Activated gamma-delta T cell treated with anti-CD3 and anti-CD28 coated beads, Interleukin-2, amount 50 U/mL, for 16 hours (primary cell): ENCODE results near the gene SDR39U1.

Experiments
- DNase-seq: peaks from one replicate; pipeline ENCODE4 v3.0.0-alpha.2; 2020; ENCODE audit warnings: low read depth

SDR39U1 gene

DNA sequence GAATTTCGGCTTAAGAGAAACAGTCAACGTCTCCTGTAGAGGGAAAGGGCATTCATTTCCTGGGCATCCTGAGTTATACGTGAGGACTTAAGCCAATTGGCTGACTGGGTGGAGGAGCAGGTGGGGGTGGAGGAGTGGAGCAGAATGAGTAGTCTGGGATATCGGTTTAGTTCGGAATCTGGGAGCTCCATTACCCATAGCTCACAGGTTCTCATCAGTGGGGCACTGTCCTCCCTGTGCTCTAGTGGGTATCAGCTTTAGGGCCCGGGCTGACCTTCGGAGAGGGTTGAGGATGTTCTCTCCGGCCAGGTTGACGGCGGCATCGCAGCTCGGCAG is 704 bp downstream of the SDR39U1 start:
- no peak for DNase-seq

DNA sequence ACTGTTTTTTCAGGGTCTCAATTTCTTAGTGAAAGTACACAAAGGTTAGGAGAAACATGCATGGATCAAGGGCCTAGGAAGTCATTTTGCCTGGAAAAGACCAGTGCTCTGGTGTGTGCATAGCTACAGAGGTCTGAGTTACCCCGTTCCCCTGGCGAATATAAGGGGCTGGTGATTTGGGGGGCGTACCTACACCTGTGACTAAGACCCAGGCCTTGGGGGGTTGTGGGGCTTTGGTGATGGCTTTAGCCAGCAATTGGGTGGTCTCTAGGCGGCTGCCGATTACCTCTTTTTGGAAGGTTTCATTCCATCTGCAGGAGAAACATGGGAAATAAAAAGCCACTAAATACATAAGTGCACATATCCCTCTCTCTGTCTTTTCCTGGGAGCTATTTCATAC is 1.1 kb downstream of the SDR39U1 start:
- DNase-seq, result no peak

DNA sequence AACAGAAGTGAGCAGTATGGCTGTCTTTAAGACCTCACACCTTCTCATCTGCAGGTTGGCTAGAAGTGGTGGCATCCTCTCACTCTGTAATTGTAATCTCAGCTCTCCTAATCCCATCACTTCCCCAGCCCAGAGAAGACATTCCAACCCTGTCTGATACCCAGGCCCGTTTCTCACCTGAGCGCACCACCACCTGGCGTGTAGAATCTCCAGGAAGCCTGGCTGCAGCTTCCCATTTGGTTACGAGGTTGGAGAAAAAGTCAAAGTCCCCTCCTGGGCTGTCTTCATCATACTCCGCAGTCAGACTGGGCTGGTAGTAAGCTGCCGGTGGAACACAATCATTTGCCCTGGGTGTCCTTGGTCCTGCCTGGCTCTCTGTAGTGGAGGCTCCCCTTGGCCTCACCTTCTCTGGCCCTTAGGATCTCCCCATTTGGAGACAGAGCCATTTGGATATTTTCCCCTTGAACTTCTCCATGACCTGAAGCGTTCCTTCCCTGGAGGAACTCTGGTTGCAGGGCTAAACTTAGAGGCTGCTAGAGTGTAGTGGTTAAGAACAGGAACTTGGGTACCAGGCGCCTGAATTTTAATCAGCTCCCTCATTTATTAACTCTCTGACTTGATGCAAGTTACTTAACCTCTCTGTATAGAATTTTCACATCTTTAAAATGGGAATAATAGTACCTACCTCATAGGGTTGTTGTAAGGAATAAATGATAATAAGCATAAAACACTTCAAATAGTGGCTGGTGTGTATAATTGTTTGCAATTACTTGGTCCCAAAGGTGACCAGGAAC is 1.8 kb downstream of the SDR39U1 start:
- DNase-seq, result no peak

DNA sequence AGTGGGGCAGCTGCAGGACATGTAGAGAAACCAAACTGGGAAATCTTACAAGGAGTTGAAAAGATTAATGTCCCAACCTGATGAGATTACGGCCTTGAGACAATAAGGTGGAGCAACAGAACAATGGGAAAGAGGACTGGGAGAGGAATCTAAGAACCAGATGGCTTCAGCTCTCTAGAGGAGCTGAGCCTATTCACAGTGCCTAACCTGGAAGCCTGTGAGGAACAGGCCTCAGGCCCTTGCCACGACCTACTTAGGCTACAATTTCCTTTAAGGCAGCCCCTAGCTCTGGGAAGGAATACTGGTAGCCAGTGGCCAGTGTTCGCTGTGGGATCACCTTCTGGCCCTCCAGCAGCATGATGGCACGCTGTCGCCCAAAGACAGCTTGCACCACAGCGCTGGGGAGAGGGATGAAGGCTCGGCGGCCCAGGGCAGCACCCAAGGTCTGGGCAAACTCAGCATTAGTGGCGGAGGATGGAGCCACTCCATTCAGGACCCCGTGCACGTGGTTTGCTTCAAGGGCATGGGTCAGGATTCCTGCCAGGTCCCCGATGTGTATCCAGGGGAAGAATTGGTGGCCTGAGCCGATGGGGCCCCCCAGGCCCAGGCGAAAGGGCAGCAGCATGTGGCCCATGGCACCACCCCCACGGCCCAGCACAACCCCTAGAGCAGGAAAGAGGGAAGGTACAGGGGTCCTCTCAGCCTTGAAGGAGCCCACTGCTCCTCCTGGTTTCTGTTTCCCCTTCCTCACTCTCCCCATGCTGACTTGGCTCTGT is 2.6 kb downstream of the SDR39U1 start:
- no peak for DNase-seq

DNA sequence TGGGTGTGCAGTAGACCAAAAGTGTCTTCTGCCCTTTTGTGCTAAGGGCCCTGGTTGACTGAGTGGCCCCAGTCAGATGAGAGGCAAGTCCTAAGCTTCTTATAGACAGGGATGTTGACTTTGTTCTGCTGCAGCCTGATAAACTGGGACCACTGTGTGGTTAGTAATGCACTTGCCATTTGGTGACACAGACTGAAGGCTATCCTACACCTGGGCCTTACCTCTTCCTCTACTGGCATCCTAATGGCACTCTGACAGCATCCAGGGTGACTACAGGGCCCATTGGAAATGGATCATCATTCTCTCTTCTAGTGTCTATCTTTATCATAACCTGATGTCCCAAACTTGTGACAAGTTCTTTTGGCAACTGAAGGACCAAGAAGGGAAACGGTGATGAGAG is 3.3 kb downstream of the SDR39U1 start:
- DNase-seq, result no peak

DNA sequence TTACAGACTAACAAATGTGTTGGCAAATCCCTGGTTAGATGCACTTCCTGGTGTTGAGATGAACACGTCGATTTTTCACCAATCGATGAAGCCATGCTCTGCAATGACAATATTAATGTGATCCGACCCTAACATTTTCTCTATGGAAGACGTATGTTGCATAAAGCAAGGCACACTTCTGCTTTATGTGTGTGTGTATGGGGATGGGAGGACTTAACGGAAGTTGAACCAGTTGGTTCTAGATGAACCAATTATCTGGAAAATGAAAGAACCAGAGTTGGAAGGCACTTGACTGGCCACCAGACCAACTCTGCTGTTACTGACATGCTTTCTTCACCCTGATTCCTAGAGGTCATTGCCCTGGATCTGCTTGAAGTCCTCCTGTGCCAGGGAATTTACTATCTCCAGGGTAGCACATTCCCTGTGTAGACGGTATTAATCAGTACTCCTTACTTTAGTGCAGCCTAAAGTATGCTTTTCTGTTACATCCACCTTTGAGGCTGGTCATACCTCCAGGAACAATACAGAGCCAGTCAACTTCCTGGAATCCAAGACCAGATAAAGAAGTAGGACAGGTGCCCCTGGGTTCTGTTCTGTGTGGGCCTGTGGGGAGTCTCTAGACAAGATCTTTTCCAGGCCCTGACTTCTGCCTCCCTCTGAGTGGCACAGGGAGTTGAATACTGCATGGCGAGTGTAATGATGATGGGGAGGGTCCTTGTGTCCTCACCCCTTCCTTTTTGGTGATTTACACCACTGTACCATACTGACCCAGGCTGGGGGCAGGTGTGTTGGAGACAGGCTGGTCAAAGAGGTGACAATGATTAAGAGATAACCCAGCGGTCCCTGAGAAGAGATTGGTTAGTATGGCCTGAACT is 4.1 kb downstream of the SDR39U1 start:
- DNase-seq, result no peak

DNA sequence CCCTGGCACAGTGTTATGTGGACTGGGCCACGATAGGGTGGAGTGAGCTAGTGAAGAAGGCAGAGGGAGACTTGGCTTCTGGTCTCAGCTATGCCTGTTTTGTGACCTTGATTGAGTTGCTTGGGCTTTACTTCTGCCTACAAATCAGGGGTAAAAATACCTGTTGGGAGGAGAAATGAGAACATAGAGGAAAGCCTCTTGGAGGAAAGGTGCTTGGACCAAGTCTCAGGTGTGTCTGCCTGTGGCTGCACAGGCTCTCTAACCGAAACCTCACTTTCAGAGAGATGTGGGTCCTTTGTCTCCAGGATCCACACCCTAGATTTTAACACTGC is 4.9 kb downstream of the SDR39U1 start:
- DNase-seq, result no peak

DNA sequence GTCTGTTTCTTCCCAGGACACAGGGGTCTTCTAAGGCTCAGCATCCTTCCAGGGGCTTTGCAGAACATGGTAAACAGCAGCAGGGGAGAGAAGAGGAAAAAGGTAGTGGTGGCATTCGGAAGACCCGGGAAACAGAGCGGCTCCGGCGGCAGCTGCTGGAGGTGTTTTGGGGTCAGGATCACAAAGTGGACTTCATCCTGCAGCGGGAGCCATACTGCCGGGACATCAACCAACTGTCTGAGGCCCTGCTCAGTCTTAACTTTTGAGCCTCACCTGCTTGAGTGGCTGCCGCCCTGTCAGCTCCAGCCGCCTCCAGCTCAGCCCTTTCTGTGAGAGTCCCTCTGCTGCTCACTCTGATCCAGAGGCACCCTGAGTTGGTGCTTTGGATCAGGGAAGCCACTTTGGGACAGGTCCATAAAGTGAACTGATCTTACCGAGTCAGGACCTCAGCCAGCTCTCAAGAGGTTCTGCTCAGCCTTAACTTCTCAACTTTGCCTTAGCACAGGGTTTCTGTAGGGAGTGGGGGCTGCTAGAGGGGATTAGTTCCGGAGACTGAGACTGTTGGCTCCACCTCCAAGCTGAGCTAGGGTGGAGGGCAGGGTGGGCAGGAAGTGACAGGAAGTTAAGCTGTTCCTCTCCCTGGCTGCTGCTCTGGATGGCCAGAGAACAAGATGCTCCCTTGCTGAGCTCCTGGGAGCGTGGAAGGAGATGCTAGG is 5.4 kb downstream of the SDR39U1 start:
- DNase-seq, result no peak

DNA sequence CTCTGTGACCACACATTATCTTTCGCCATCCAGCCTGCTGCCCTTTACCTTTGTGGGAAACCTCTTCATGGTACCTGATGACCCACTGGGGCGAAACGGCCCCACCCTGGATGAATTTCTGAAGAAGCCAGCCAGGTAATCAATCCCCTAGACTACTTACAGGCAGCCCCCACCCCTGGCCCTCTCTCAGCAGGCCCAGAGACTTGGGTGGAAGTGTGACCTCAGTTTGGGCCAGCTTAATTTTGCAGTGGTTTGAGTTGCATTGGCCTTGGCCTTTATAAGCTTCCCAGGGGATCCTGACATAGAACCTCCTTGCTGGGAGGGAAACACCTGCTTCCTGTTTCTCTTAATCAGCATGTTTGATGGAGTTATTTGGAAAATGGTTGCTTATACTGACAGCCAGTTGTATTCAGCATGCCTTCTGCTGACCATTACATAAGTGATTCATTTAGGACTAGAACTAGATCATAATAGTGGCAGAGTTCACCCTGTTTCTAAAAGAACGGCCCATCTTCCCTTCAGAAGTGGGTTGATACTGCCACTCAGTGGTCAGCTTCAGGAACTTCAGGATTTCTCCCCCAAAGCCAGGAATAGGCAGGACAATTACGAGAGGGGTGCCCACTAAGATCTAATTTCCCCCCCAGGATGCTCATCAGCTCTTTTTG is 6.1 kb downstream of the SDR39U1 start:
- no peak for DNase-seq

DNA sequence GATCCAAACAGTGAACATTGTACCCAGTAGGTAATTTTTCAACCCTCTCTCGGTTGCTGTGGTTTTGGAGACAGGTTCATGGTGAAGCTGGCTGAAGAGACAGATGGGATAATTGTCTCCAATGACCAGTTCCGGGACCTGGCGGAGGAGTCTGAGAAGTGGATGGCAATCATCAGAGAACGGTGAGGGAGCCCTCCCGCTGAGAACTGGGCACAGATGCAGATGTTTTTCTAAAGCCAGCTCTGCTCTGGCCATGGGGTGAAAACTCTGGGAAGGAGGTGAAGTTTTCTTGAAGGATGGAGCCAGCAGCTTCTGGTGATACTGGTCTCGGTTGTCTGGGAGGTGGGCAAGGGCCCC is 6.6 kb downstream of the SDR39U1 start:
- no peak for DNase-seq

DNA sequence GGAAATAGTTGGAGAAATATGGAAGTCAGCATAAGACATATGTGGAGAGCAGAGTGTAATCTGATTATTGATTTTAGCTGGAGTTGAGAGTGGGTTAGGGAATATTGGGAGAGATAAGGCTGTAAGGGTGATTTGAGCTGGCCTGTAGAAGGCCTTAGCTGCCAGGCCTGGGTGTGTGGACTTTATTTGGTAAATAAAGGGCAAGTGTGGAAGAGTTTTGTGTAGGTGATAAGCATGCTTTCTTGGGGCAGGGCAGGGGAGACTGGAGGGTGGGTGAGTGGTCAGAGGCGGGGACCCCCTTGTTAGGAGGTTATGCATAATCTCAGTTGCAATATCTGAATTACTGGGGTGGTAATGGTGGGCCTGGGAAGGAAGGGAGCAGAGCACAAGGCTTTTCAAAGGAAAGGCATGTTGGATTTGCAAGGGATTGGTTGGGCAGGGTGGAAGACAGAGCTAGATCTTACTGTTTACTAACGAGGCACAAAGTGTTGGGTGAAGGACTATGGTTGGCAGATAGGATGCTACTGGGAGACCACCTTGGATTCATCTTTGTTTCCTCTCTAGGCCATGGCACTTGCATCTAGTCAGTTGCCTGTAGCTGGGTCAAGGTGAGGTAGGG is 7.3 kb downstream of the SDR39U1 start:
- no peak for DNase-seq

DNA sequence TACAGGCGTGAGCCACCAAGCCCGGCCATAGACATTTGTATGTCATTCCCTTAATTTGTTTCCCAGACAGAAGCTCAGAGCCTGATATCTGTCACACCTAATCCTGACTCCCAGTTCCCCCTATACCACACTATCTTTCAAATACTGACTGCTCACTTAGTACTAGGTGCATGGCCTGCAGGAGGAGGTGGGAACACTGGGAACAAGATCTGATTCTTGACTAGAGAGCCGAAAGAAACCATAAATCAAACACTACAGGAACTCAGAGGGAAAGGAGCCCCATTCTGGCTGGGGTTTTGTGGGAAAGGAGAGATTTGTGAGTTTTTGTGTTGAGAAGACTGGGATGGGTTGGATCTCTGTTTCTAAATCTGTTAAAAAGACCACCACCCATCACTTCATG is 7.9 kb downstream of the SDR39U1 start:
- no peak for DNase-seq

DNA sequence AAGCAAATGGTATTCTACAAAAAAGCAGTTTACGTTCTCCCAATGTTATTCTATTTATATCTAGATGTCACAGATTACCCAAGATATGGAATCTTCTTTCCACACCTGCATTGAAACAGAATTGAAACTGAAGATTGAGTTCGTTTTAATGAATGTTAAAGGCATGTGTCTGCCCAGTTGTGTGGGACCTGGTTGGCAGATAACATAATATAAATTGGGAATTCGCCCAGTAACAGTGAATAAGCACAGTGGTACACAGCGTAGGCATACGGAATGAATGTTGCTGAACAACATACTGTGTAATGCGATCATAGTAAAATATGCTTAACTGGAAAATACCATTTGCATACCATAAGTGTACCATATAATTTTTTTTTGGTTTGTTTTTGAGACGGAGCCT is 8.5 kb downstream of the SDR39U1 start:
- DNase-seq, result no peak

DNA sequence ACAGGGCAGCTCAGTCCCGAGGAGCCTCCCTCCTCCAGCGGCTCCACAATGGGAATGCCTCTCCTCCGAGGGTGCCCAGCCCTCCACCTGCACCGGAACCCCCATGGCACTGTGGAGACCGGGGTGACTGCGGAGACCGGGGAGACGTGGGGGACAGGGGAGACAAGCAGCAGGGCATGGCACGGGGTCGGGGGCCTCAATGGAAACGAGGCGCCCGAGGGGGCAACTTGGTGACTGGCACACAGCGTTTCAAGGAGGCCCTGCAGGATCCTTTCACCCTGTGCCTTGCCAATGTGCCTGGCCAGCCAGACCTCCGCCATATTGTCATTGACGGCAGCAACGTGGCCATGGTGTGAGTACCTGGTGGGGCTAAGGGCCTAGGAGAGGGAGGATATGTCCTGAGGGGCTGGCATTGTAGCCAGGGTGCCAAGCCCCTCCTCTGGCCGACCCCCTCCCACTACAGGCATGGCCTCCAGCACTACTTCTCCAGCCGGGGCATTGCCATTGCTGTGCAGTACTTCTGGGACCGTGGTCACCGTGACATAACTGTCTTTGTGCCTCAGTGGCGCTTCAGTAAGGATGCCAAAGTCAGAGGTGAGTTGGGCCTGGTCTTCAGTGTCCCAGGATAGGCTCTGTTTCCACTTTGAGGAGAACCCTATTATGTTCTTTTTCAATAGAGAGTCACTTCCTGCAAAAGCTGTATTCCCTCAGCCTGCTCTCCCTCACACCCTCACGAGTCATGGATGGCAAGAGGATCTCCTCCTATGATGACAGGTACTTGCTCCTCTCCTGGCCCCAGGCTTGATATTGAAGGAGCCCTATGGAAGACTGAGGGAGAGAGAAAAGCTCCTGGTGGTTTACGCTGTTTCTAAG is 10.1 kb downstream of the SDR39U1 start:
- no peak for DNase-seq

DNA sequence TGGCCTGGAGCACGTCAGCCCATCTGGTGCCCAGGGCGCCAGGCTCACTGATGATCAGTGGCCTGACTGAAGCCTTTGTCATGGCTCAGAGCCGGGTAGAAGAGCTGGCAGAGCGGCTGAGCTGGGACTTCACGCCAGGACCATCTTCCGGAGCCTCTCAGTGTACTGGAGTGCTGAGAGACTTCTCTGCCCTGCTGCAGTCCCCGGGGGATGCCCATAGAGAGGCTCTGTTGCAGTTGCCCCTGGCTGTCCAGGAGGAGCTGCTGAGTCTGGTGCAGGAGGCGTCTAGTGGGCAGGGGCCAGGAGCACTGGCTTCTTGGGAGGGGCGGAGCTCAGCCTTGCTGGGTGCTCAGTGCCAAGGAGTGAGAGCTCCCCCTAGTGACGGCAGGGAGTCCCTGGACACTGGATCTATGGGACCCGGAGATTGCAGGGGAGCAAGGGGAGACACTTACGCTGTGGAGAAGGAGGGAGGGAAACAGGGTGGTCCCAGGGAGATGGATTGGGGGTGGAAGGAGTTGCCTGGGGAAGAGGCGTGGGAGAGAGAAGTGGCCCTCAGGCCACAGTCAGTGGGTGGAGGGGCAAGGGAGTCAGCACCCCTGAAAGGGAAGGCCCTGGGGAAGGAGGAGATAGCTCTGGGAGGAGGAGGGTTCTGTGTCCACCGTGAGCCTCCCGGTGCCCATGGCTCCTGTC is 10.9 kb downstream of the SDR39U1 start:
- peak; percentile 85 for DNase-seq

DNA sequence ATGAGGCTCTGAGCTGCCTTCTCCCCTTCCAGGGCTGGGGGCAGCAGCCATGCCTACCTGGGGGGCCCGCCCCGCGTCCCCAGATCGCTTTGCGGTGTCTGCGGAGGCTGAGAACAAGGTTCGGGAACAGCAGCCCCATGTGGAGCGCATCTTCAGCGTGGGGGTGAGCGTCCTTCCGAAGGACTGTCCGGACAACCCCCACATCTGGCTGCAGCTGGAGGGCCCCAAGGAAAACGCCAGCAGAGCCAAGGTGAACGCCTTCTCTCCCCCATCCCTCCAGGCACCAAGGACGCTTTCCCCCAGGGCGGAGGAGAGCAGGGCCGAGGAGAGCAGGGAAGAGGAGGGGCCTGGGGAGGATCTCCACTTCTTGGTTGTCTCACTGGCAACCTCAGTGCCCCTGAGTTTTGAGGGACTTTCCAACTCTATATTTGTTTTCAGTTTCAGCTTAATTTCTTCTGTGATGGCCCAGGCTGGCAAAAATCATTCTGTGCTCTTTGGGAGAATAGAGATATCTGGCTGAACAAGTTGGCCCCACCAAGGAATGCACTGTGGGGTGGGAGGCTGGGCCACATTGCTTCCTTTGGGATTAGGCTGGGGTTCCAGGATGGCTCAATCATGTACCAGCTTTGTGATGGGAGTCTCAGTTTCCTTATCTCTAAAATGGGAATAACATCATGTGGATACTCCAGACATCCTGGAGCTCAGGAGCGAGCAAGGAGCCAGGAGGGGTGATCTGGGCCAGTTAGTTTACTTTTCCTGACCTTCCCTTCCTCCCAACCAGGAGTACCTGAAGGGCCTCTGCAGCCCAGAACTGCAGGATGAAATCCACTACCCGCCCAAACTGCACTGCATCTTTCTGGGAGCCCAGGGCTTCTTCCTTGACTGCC is 11.7 kb downstream of the SDR39U1 start:
- peak; percentile 45 for DNase-seq

DNA sequence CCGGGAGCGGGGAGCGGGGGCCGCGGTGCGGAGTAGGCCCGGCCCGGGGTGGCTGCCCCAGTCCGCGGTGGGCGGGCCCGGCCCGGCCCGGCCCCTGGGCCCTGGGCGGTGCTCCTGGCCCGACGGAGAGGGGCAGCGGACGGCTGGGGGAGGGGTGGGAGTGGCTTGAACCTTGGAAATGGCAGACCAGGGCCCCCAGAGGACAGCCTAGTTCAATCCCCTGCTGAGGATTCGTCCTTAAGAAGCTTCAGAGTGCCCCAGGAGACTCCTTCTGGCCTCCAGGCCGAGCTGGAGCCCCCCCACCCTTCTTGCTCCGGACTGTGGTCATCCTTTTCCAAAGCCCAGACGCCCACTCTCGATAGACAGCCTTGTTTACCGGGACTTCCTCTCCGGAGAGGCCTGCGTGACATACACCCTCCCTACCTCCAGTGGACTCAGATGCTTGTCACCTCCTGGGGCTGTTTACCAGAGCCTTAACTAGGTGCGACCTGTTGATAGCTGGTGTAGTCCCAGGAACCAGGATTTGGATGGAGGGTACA is 12.4 kb downstream of the SDR39U1 start:
- DNase-seq, result peak; percentile 38

DNA sequence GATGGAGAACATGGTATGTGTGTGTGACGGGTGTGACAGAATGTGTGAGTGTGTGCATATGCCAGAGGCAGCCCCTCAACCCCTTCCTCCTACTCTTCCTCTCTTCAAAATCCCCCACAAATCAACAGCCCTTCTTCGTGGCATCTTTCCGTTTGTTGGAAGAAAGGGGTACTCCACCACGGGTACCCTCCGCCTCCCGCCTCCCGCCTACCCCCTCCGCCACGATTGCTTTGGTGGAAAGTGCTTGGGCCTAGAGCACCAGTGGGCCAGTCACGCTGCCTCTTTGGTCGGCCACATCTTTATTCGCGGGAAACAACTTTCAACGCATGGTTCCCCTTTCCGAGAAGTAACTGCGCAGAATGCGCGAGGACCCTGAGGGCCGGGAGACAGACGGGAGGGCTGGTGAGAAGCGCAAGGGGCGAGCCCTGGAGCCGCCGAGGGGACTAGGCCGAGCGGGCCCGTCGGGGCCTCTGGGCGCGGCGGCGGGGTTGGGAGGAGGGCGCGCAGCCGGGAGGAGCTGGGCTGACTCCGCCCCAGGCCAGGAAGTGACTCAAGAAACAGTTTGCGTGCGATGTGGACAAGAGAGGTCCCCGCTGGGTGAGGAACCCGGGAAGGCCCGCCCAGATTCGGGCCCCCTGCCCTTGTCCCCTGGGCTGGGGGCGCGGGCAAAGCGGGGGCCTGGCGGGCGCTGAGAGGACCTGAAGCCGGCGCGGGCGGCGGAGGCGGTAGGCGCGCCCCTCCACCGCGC is 13.0 kb downstream of the SDR39U1 start, which contains the start of the genes CBLN3 and KHNYN:
CBLN3 (minus strand) TSS at position 274 of the 748 bp plus-strand sequence. CDS start 614 bp downstream, outside the sequence.
KHNYN (plus strand) TSS at position 560 of the 748 bp plus-strand sequence. CDS start 777 bp downstream, outside the sequence.
- peak; percentile 83 for DNase-seq
